Measurements from ENCODE around the gene CDC42SE2.

DNA sequence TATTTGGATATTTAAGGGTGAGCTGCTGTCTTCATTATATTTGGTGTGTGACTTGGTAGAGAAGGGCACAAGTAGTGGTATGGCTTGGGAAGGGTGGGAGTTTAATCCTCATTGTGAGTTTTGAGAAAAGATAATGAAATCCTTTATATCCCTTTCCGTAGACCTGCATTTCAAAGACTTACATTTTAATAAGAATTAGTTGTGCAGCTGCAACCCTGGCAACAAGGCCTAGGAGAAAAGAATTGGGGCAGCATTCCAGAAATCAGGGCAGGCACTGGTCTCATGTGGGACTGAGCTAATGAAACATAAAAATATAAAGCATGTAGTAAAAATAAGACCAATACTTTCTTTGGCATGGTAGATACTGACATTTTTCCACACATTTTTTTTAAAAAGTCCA is 60.5 kb downstream of the CDC42SE2 start:
- TF ChIP-seq, protein P1, sequence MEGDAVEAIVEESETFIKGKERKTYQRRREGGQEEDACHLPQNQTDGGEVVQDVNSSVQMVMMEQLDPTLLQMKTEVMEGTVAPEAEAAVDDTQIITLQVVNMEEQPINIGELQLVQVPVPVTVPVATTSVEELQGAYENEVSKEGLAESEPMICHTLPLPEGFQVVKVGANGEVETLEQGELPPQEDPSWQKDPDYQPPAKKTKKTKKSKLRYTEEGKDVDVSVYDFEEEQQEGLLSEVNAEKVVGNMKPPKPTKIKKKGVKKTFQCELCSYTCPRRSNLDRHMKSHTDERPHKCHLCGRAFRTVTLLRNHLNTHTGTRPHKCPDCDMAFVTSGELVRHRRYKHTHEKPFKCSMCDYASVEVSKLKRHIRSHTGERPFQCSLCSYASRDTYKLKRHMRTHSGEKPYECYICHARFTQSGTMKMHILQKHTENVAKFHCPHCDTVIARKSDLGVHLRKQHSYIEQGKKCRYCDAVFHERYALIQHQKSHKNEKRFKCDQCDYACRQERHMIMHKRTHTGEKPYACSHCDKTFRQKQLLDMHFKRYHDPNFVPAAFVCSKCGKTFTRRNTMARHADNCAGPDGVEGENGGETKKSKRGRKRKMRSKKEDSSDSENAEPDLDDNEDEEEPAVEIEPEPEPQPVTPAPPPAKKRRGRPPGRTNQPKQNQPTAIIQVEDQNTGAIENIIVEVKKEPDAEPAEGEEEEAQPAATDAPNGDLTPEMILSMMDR (IDR thresholded peaks at IDR 0.05) = no peak
- TF ChIP-seq, protein P2, sequence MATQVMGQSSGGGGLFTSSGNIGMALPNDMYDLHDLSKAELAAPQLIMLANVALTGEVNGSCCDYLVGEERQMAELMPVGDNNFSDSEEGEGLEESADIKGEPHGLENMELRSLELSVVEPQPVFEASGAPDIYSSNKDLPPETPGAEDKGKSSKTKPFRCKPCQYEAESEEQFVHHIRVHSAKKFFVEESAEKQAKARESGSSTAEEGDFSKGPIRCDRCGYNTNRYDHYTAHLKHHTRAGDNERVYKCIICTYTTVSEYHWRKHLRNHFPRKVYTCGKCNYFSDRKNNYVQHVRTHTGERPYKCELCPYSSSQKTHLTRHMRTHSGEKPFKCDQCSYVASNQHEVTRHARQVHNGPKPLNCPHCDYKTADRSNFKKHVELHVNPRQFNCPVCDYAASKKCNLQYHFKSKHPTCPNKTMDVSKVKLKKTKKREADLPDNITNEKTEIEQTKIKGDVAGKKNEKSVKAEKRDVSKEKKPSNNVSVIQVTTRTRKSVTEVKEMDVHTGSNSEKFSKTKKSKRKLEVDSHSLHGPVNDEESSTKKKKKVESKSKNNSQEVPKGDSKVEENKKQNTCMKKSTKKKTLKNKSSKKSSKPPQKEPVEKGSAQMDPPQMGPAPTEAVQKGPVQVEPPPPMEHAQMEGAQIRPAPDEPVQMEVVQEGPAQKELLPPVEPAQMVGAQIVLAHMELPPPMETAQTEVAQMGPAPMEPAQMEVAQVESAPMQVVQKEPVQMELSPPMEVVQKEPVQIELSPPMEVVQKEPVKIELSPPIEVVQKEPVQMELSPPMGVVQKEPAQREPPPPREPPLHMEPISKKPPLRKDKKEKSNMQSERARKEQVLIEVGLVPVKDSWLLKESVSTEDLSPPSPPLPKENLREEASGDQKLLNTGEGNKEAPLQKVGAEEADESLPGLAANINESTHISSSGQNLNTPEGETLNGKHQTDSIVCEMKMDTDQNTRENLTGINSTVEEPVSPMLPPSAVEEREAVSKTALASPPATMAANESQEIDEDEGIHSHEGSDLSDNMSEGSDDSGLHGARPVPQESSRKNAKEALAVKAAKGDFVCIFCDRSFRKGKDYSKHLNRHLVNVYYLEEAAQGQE (IDR thresholded peaks at IDR 0.05; ENCODE audit: insufficient read depth in 1 of 2, low read depth in 2 of 2, low read length in 1 of 2) = no peak
